Tongue (tissue), 2 donors: ENCODE data around the gene THADA. TPM values are rescaled to one million over a fixed set of nuclear protein-coding genes. Genes with fewer than 3 reads are reported as not detected.
"Not testable (repeated sequence)": the region's sequence is repeated elsewhere in the genome, so short reads cannot be mapped to it uniquely, and the experiment has no call there.

Experiments used
- DNase-seq: peaks from one replicate; pipeline ENCODE4 v3.0.0-alpha.2; 2015
- total RNA-seq: library from RNA; depleted of rRNA; stranded (reverse); fragments of >200 nt; gene quantifications from one replicate; pipeline ENCODE4 v1.2.3, GENCODE V29; 2014

The THADA gene
- total RNA-seq, 1 donor from 2014 or later, result 57.0 TPM

DNA sequence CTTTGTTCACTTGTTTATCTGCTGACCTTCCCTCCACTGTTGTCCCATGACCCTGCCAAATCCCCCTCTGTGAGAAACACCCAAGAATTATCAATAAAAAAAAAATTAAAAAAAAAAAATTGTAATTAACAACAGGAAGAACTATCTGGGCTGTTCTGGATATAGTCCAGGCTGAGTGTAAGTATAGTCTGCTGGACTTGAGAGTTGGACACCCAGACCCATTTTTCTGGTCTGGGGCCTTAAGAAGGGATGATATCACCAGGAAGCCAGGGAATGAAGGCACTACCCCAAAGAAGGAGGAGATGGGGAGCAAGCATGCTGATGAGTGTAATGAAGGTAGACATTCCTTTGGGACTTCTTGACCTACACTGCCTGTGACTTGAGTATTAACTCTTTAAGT, 297.3 kb downstream of the THADA start:
- peak; percentile 43 for DNase-seq

GRCh38 chr2:43297740-43298139, 298.1 kb downstream of the THADA start:
- not testable (repeated sequence) for DNase-seq

GRCh38 chr2:43294973-43295603, 300.8 kb downstream of the THADA start:
- DNase-seq, result no peak

DNA sequence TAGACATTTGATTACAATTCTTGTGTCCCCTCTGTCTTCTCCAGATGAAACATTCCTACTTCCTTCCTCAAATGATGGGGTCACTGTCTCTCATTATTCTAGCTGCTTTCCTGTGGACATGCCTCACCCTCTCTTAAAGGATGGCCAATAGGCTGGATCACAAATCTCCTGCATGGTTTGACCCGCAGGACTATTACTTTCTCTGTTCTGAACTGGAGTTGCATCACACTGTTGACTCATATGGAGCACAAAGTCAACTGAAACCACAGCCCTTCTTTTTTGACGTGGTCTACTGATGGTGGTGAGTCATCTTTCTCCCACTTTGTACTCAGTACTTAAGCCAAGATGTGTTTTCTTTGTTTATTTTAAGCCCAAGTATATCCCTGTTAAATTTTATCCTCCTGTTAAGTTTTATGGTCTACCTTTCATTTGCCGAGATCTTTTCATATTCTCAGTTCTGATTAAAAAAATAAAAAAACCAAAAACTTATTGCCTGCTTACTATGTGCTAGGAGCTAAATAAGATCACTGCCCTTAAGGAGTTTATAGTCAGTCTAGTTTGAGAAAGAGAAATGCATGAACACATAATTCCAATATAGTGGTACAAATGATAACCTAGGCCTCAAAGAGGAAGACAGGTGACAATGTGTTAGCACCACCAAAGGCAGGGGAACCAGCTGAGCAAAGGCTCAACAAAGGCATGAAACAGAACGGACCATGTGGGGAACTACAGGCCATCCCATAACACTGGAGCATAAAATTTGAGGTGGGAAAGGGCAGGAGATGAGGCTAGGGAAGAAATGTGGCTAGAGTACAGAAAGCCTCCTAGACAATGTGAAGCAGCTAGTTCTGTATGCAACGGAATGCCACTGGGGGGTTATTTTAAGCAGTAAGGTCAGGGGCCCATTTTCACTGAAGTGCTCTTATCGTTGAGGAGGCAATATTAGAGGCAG, 301.8 kb downstream of the THADA start:
- peak; percentile 37 for DNase-seq

GRCh38 chr2:43292851-43293743, 302.7 kb downstream of the THADA start:
- DNase-seq, result no peak

- DNase-seq, result no peak
Measured at GRCh38 chr2:43292297-43292696, 303.5 kb downstream of the THADA start.

DNA sequence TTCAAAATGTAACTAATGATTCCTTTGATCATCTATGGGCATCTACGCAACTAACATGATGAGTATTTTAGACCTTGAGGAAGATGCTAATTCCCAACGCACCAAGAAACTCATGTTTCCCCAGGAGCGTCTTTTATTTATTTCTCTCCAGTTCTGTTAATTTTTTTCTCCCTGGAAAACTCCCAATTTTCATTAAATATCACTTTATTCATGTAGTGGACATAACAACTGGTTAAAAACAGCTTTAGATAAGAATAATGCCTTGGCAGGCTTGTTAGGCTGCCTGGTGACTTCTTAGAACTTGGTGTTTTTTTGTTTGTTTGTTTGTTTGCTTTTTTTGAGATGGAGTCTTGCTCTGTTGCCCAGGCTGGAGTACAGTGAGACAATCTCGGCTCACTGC, 306.5 kb downstream of the THADA start:
- no peak for DNase-seq

DNA sequence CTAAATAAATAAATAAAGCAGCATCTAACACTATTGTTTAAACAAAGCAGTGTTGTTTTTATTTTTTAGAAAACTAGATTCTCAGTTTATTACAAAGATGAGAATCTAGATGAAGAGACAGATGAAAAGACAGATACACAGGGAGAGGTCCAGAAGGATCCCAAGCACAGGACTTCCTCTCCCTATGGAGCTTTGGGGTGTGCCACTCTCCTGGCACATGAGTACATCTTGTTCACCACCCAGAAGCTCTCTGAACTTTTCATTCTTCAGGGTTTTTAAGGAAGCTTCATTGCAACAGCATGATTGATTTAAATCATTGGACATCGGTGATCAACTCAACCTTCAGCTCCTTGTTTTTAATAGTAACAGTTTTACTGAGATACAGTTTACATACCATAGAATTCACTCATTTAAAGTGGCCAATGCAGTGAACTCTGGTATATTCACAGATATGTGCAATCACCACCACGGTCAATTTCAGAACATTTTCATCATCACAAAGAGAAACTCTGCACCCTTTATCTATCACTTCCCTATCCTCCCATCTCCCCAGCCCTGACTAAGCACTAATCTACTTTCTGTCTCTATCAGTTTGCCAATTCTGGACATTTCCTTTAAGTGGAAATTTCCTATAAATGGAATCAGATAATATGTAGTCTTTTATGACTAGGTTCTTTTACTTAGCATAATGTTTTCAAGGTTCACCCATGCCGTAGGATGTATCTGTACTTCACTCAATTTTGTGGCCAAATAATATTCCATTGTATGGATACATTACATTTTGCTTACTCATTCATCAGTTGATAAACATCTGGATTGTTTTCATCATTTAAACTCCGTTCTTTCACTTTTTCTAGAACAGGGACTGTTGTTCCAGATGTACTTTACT, 307.2 kb downstream of the THADA start:
- DNase-seq, result no peak

- DNase-seq, result no peak
Measured at GRCh38 chr2:43285987-43286386, 309.9 kb downstream of the THADA start.

- DNase-seq, result no peak
Measured at GRCh38 chr2:43284967-43285366, 310.9 kb downstream of the THADA start.

- not testable (repeated sequence) for DNase-seq
Measured at GRCh38 chr2:43284347-43284746, 311.5 kb downstream of the THADA start.

DNA sequence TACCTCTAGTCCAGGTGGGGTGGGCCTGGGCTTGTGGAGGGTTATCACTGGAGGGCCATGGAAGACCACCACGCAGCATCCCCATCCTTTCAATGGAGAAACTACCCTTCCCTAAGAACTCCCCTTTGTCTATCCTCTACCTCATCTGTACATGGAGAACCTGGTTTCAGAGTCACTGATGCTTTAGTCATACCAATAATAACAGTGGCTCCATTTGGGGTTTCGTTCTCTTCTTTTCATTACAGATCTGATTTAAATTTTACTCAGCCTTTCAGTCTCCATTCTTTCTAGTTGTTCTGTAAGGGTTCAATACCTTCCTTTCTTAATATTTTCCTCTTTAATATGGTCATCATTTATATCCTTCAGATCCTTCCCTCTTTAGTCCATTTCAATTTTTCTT, 314.8 kb downstream of the THADA start:
- DNase-seq, result no peak

- DNase-seq, result no peak
Measured at GRCh38 chr2:43279317-43279840, 316.5 kb downstream of the THADA start.

DNA sequence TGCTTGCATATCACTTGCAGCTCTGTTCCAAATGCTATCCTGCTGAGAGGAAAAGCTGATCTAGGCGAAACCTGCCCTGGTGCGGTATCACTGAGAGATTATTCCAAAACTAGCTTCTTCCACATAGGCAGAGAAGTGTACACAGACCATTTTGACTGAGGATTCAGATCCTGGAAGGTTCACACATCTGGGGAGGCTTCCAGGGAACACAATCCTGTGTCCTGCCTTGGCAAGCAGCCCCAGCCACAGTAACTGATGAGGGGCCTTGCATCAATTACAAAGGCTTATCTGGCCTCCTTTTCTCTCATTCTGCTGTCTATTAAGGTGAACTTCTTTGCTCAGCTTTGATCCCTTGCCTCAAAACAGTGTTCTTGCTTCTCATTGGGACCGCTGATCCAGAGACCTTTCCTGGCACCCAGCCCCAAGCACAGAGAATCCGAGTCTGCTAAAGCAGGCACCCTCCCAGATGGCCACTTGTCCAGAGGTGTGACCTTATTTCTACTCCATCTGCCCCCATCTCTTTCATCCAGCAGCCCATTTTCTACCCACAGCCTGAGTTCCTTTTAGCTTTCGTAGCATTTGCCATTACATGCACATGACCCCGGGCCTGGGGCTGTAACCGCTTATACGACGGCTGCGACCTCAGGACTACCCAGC, 317.1 kb downstream of the THADA start:
- DNase-seq, result peak; percentile 59

GRCh38 chr2:43276962-43277391, 318.9 kb downstream of the THADA start:
- DNase-seq, result peak; percentile 85

DNA sequence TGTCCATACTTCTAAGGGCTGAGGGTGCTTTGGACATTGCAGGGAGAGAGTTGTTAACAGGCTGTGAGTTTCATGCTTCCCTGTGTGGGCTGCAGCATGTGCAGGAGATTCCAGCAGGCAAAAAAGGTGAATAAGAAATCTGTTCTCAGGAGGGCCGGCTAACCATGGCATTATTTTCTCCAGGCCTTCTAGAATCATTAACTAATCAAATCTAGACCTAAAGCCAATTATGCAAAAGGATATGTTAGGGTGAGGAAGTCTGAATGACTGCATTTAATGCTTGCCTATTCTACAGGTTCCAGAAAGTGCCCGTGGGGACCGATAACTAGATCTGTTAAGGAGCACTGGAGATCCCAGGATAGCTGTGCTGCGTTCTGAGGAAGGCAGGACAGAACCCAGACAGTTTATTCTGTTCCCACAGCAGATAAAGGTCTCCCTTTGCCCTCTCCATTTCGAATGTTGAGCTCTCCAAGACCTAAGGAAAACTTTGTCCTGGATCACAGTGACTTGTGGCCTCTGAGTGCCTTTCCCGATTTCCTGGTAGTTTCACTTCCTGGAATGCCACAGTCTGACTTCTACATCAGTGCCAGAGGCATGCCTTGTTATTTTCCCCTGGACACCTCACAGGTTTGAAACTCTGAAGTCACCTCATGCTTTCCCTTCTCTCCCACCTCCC, 319.4 kb downstream of the THADA start:
- DNase-seq, result no peak

GRCh38 chr2:43274721-43275120, 321.1 kb downstream of the THADA start:
- no peak for DNase-seq

GRCh38 chr2:43274055-43274454, 321.8 kb downstream of the THADA start:
- DNase-seq, result no peak

- DNase-seq, result no peak
Measured at GRCh38 chr2:43273529-43273928, 322.3 kb downstream of the THADA start.
